Measurements from ENCODE around the gene NTSR1. TPM values are rescaled to one million over a fixed set of nuclear protein-coding genes. Genes with fewer than 3 reads are reported as not detected.

Gene NTSR1
- total RNA-seq, 1 experiment from 2014 or later, result 4.5 TPM

DNA sequence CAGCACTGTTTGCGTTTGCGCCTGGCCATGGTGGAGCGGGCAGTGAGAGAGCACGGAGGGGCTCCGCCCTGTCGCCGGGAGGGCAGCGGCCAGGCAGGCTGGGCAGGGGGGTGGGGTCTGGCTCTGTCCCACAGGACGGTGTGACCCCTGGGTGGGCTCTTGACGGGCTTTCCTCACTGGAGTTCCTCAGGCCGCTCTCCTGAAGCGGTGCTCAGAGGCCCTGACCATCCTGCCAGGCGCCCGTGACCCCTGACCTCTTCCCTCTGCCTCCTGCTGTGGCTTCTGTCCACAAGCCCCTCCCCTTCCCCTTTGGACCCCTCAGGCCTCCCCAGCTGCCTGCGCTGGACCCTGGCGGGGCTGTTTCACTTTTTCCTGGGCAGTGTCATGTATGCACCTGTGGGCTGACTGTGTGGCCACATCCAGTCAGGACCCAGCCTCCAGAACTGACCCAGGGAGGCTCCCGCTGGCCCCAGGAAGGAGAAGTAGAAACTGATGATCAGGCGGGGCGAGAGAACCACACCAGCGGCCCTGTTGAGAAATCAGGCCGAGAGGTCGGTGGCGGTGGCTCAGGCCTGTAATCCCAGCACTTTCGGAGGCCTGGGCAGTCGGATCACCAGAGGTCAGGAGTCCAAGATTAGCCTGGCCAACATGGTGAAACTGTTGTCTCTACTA is 97.2 kb downstream of the NTSR1 start:
- peak overlapping the region; percentile 81 for H3K4me3 Mint-ChIP-seq (ENCODE audit: unreplicated experiment)
- no peaks in the 10 kb centered on the region for H3K27me3 Mint-ChIP-seq (ENCODE audit: insufficient read depth, unreplicated experiment)
- no TSS peak for BruUV-seq (replicated peaks)
- intact Hi-C loops (cut with micrococcal nuclease), result loop anchor here (5.0 kb wide), 1 partner anchor 139 kb away; no protein-coding TSS in a partner anchor
- H3K9me3 Mint-ChIP-seq (ENCODE audit: unreplicated experiment), result no peaks in the 10 kb centered on the region
- no peak for DNase-seq (ENCODE audit: unreplicated experiment)
- ChIA-PET POLR2A (interaction anchor here (0.6 to 2.0 kb wide), 10 partner anchors 8 to 154 kb away, joined by 3 to 19 read pairs (median 4); partner anchors contain the start of genes MRGBP and TCFL5), CTCF (interaction anchor here (0.6 to 1.8 kb wide), 4 partner anchors 10 to 218 kb away, joined by 3 to 5 read pairs (median 4); no protein-coding TSS in a partner anchor)
- TF ChIP-seq, protein P1, sequence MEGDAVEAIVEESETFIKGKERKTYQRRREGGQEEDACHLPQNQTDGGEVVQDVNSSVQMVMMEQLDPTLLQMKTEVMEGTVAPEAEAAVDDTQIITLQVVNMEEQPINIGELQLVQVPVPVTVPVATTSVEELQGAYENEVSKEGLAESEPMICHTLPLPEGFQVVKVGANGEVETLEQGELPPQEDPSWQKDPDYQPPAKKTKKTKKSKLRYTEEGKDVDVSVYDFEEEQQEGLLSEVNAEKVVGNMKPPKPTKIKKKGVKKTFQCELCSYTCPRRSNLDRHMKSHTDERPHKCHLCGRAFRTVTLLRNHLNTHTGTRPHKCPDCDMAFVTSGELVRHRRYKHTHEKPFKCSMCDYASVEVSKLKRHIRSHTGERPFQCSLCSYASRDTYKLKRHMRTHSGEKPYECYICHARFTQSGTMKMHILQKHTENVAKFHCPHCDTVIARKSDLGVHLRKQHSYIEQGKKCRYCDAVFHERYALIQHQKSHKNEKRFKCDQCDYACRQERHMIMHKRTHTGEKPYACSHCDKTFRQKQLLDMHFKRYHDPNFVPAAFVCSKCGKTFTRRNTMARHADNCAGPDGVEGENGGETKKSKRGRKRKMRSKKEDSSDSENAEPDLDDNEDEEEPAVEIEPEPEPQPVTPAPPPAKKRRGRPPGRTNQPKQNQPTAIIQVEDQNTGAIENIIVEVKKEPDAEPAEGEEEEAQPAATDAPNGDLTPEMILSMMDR (IDR thresholded peaks at IDR 0.05; ENCODE audit: unreplicated experiment), result no peak
- peaks cover 43% of the 10 kb centered on the region for H3K36me3 Mint-ChIP-seq (ENCODE audit: insufficient read depth, unreplicated experiment)
- peak overlapping the region; percentile 77 for H3K27ac Mint-ChIP-seq (ENCODE audit: low read depth, unreplicated experiment)
- peaks cover 10% of the 10 kb centered on the region for H3K4me1 Mint-ChIP-seq (ENCODE audit: insufficient read depth, unreplicated experiment)

DNA sequence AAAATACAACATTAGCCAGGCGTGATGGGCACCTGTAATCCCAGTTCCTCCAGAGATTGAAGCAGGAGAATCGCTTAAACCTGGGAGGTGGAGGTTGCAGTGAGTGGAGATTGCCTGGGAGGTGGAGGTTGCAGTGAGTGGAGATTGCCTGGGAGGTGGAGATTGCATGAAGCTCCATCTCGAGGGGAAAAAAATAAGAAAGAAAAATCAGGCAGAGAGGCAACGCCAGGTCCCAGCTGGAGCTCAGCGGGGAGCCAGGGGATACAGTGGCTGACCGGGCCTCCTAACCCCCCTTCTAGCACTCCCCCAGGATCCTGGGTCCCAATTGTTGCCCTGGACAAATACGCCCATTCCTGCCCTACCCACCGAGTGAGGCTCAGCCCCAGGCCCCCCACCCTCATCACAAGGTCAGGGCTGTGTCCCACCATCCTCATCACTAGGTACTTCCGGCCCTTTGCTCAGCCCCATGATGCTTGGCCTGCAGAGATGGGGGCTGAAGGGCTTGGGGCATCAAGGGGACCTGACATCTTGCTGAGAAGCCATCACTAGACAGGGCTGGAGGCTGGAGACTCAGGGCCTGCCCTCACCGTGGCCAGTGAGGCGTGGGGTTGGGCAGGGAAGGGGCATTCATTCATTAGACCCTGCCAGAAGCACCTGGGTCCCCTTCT is 97.9 kb downstream of the NTSR1 start:
- TF ChIP-seq, protein P1 (IDR thresholded peaks at IDR 0.05; ENCODE audit: unreplicated experiment), result no peak
- peak overlapping the region; percentile 77 for H3K27ac Mint-ChIP-seq (ENCODE audit: low read depth, unreplicated experiment)
- peaks cover 37% of the 10 kb centered on the region for H3K36me3 Mint-ChIP-seq (ENCODE audit: insufficient read depth, unreplicated experiment)
- no peaks in the 10 kb centered on the region for H3K27me3 Mint-ChIP-seq (ENCODE audit: insufficient read depth, unreplicated experiment)
- intact Hi-C loops (cut with micrococcal nuclease), result loop anchor here (5.0 kb wide), 1 partner anchor 139 kb away; no protein-coding TSS in a partner anchor
- DNase-seq (ENCODE audit: unreplicated experiment), result no peak
- ChIA-PET POLR2A (interaction anchor here (0.6 to 2.0 kb wide), 3 partner anchors 12 to 155 kb away, joined by 3 to 9 read pairs (median 4); no protein-coding TSS in a partner anchor), CTCF (interaction anchor here (0.6 to 3.0 kb wide), 7 partner anchors 9 to 315 kb away, joined by 3 to 25 read pairs (median 4); partner anchors contain the start of gene COL9A3)
- H3K4me3 Mint-ChIP-seq (ENCODE audit: unreplicated experiment), result peak overlapping the region; percentile 81
- TSS peak; percentile 18 for BruUV-seq (replicated peaks)
- peaks cover 10% of the 10 kb centered on the region for H3K4me1 Mint-ChIP-seq (ENCODE audit: insufficient read depth, unreplicated experiment)
- H3K9me3 Mint-ChIP-seq (ENCODE audit: unreplicated experiment), result no peaks in the 10 kb centered on the region

DNA sequence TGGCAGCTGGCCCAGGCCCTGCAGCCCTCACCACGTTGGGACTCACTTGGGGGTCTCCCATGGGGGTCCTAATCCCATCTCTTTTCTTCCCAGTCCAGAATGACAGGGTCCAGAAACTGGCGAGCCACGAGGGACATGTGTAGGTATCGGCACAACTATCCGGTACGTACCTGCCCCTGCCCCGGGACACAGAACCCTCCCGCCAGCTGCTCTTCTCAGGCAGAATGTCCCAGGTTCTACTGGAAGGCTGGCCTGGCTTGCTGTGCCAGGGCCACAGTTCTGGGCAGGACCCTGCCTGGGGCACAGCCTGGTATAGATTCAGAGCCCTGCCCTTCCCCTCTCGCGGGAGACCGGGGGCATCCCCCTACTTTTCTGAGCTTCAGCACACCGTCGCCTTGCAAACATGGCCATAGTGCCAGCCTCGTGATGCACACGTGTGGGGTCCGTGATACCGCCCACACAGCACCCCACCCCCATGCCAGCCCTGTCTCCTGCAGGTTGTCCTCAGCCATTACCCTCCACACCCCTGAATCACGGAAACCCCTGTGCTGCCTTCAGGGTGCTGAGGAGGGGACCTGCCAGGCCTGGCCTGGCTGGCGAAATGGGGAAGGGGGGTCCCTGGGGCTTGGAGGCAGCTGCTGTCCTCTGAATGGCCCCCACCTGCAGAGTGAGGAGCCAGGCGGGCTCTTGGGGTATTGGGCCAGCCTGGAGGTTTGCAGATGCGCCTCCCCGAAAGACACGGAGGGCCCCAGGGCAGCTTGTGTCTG is 99.0 kb downstream of the NTSR1 start:
- CTCF ChIA-PET, result interaction anchor here (0.6 to 3.1 kb wide), 47 partner anchors 9 to 545 kb away, joined by 3 to 25 read pairs (median 4); partner anchors contain the start of genes COL9A3, SLCO4A1 and TCFL5
- peaks cover 10% of the 10 kb centered on the region for H3K4me1 Mint-ChIP-seq (ENCODE audit: insufficient read depth, unreplicated experiment)
- no peak overlapping the region for H3K4me3 Mint-ChIP-seq (ENCODE audit: unreplicated experiment)
- H3K9me3 Mint-ChIP-seq (ENCODE audit: unreplicated experiment), result no peaks in the 10 kb centered on the region
- no TSS peak for BruUV-seq (replicated peaks)
- H3K27me3 Mint-ChIP-seq (ENCODE audit: insufficient read depth, unreplicated experiment), result no peaks in the 10 kb centered on the region
- intact Hi-C loops (cut with micrococcal nuclease), result loop anchor here (5.0 kb wide), 1 partner anchor 140 kb away; no protein-coding TSS in a partner anchor
- H3K36me3 Mint-ChIP-seq (ENCODE audit: insufficient read depth, unreplicated experiment), result peaks cover 43% of the 10 kb centered on the region
- DNase-seq (ENCODE audit: unreplicated experiment), result no peak
- POLR2A ChIA-PET, result interaction anchor here (0.6 to 1.8 kb wide), 10 partner anchors 10 to 658 kb away, joined by 3 to 6 read pairs (median 3); partner anchors contain the start of gene MRGBP
- no peak overlapping the region for H3K27ac Mint-ChIP-seq (ENCODE audit: low read depth, unreplicated experiment)
- TF ChIP-seq, protein P1 (IDR thresholded peaks at IDR 0.05; ENCODE audit: unreplicated experiment), result no peak

Data from MCF 10A (cell line).